H1 (cell line): ENCODE measurements around the gene TMBIM1. TPM values are rescaled to one million over a fixed set of nuclear protein-coding genes. Genes with fewer than 3 reads are reported as not detected.

Experiments
- CTCF ChIA-PET: fragments of 300-600 bp; sonication (Branson Sonifier 250); formaldehyde crosslinking; loops from one replicate; lab custom pipeline; 2021; ENCODE audit not compliant: partially characterized antibody; lab: Charles Lee
- POLR2A ChIA-PET: fragments of 300-600 bp; sonication (Branson Sonifier 250); formaldehyde crosslinking; loops from one replicate; lab custom pipeline; 2021; ENCODE audit warnings: inconsistent platforms; ENCODE audit not compliant: partially characterized antibody; lab: Charles Lee
- DNase-seq, 2 experiments: peaks; one replicate each; pipeline versions ENCODE4 v3.0.0 to v3.0.0-alpha.2; 2010 to 2022; ENCODE audit warnings: low spot score in 2 of 2, low read depth in 1 of 2, mixed read lengths in 1 of 2
- FAIRE-seq: peaks from 2 replicates; lab custom pipeline; 2011; peaks lifted over from hg19 to GRCh38; lab: Jason Lieb, UNC
- H2AFZ ChIP-seq: 2 replicates; pipeline ENCODE4 v1.8.1; 2012; ENCODE audit warnings: low read length, inconsistent platforms
- H2AK5ac ChIP-seq: 2 replicates; pipeline ENCODE4 v1.6.1; 2013; ENCODE audit warnings: low read depth, low read length
- H2BK120ac ChIP-seq: replicated peaks from 2 replicates; pipeline ENCODE3; 2013; ENCODE audit warnings: low read depth, low read length, inconsistent platforms
- H2BK12ac ChIP-seq: 2 replicates; pipeline ENCODE4 v1.6.1; 2013; ENCODE audit warnings: low read depth, low read length
- H2BK15ac ChIP-seq: 2 replicates; pipeline ENCODE4 v1.6.1; 2013; ENCODE audit warnings: low read length
- H2BK20ac ChIP-seq: 2 replicates; pipeline ENCODE4 v1.6.1; 2013; ENCODE audit warnings: low read length
- H2BK5ac ChIP-seq: 2 replicates; pipeline ENCODE4 v1.6.1; 2013; ENCODE audit warnings: low read depth, low read length
- H3K14ac ChIP-seq: 2 replicates; pipeline ENCODE4 v1.6.1; 2013; ENCODE audit warnings: inconsistent platforms; ENCODE audit not compliant: insufficient read length
- H3K18ac ChIP-seq: 2 replicates; pipeline ENCODE4 v1.6.1; 2013; ENCODE audit warnings: low read length; ENCODE audit errors: extremely low read depth
- H3K23ac ChIP-seq: 2 replicates; pipeline ENCODE4 v1.6.1; 2013; ENCODE audit warnings: inconsistent platforms; ENCODE audit not compliant: insufficient read length
- H3K23me2 ChIP-seq: 2 replicates; pipeline ENCODE4 v1.6.1; 2013; ENCODE audit warnings: low read depth, low read length
- H3K27ac ChIP-seq: 2 replicates; pipeline ENCODE4 v1.6.1; 2011; ENCODE audit warnings: low read depth, low read length, inconsistent platforms
- H3K27me3 ChIP-seq, 4 experiments: replicated peaks in 1 of 4; 1 replicate in 1 of 4; 2 replicates in 3 of 4; pipeline versions ENCODE4 v1.6.1 to v1.8.1; 2011 to 2013; ENCODE audit warnings: low read length in 3 of 4, mild to moderate bottlenecking in 3 of 4, inconsistent platforms in 2 of 4, mixed read lengths in 2 of 4, moderate library complexity in 1 of 4; ENCODE audit not compliant: control insufficient read depth in 3 of 4, insufficient read depth in 3 of 4; ENCODE audit errors: extremely low read depth in 1 of 4
- H3K36me3 ChIP-seq, 4 experiments: 2 replicates each; pipeline versions ENCODE4 v1.6.1 to v1.8.1; 2011 to 2013; ENCODE audit warnings: mild to moderate bottlenecking in 4 of 4, low read length in 3 of 4, moderate library complexity in 2 of 4, control low read depth in 1 of 4, inconsistent platforms in 1 of 4; ENCODE audit not compliant: insufficient read depth in 4 of 4, control insufficient read depth in 2 of 4
- H3K4ac ChIP-seq: replicated peaks from 2 replicates; pipeline ENCODE3; 2013; ENCODE audit warnings: low read length, low read depth, mixed read lengths, inconsistent platforms; ENCODE audit not compliant: insufficient read length
- H3K4me1 ChIP-seq, 4 experiments: replicated peaks in 1 of 4; 1 replicate in 1 of 4; 2 replicates in 3 of 4; pipeline versions ENCODE4 v1.6.1 to v1.8.1; 2011 to 2013; ENCODE audit warnings: low read length in 3 of 4, inconsistent platforms in 2 of 4, mixed read lengths in 1 of 4; ENCODE audit not compliant: insufficient read depth in 4 of 4, control insufficient read depth in 3 of 4
- H3K4me2 ChIP-seq, 2 experiments: 2 replicates each; pipeline versions ENCODE4 v1.6.1 to v1.8.1; 2011 to 2013; ENCODE audit warnings: low read depth in 2 of 2, low read length in 2 of 2, control low read depth in 1 of 2, inconsistent platforms in 1 of 2, mild to moderate bottlenecking in 1 of 2; ENCODE audit not compliant: insufficient read depth in 1 of 2
- H3K4me3 ChIP-seq, 4 experiments: fragments of 200-600, 300-600 bp in 1 of 4; sonication (generic), shearing (Covaris generic), sonication (Bioruptor Twin) in 1 of 4; 2 replicates each; pipeline versions ENCODE4 v1.5.1 to v1.8.1; 2011 to 2016; ENCODE audit warnings: low read length in 4 of 4, low read depth in 3 of 4, control low read depth in 2 of 4, inconsistent platforms in 2 of 4, mild to moderate bottlenecking in 2 of 4, mixed read lengths in 1 of 4, moderate library complexity in 1 of 4; ENCODE audit not compliant: insufficient read depth in 2 of 4; ENCODE audit errors: extremely low read depth in 1 of 4
- H3K56ac ChIP-seq: replicated peaks from 2 replicates; pipeline ENCODE3; 2013; ENCODE audit warnings: low read depth, mild to moderate bottlenecking, mixed read lengths, low read length, inconsistent platforms; ENCODE audit not compliant: insufficient read length
- H3K79me1 ChIP-seq: 2 replicates; pipeline ENCODE4 v1.6.1; 2013; ENCODE audit warnings: low read depth, low read length, control low read depth
- H3K79me2 ChIP-seq, 2 experiments: 2 replicates each; pipeline versions ENCODE4 v1.6.1 to v1.8.1; 2012 to 2013; ENCODE audit warnings: low read length in 2 of 2, mild to moderate bottlenecking in 2 of 2, inconsistent platforms in 1 of 2; ENCODE audit not compliant: insufficient read depth in 2 of 2, control insufficient read depth in 1 of 2
- H3K9ac ChIP-seq, 4 experiments: replicated peaks in 1 of 4; 1 replicate in 1 of 4; 2 replicates in 3 of 4; pipeline versions ENCODE4 v1.6.1 to v1.8.1; 2011 to 2013; ENCODE audit warnings: low read depth in 3 of 4, low read length in 3 of 4, control low read depth in 2 of 4, mild to moderate bottlenecking in 2 of 4, moderate library complexity in 2 of 4, inconsistent platforms in 1 of 4; ENCODE audit errors: extremely low read depth in 1 of 4
- H3K9me3 ChIP-seq, 2 experiments: 2 replicates each; pipeline versions ENCODE4 v1.6.1 to v1.8.1; 2012 to 2013; ENCODE audit warnings: mild to moderate bottlenecking in 2 of 2, moderate library complexity in 2 of 2, control low read depth in 1 of 2, inconsistent platforms in 1 of 2, low read depth in 1 of 2, low read length in 1 of 2, mixed read lengths in 1 of 2; ENCODE audit not compliant: insufficient read depth in 2 of 2
- H4K20me1 ChIP-seq, 2 experiments: replicated peaks in 1 of 2; 2 replicates each; pipeline versions ENCODE3 to v1.8.1; 2011 to 2013; ENCODE audit warnings: inconsistent platforms in 2 of 2, low read length in 2 of 2, mild to moderate bottlenecking in 1 of 2; ENCODE audit not compliant: insufficient read depth in 2 of 2, control insufficient read depth in 1 of 2
- H4K5ac ChIP-seq: 2 replicates; pipeline ENCODE4 v1.6.1; 2013; ENCODE audit warnings: low read length, low read depth, mixed read lengths, inconsistent platforms; ENCODE audit not compliant: insufficient read length
- H4K8ac ChIP-seq: 2 replicates; pipeline ENCODE4 v1.8.0; 2013; ENCODE audit warnings: mild to moderate bottlenecking, moderate library complexity, low read length, inconsistent platforms; ENCODE audit not compliant: insufficient read depth; ENCODE audit errors: extremely low read depth
- H4K91ac ChIP-seq: replicated peaks from 2 replicates; pipeline ENCODE3; 2013; ENCODE audit warnings: low read length, mixed read lengths, inconsistent platforms; ENCODE audit not compliant: insufficient read length
- ASH2L ChIP-seq: fragments of 200-600, 300-600 bp; sonication (generic); IDR thresholded peaks from one replicate; pipeline ENCODE4 v1.7.1; 2017; ENCODE audit warnings: low read length
- MAX ChIP-seq: IDR thresholded peaks from 2 replicates; pipeline ENCODE4 v1.6.1; 2012; ENCODE audit warnings: inconsistent platforms
- POLR2A ChIP-seq, 2 experiments: IDR thresholded peaks; 1 replicate in 1 of 2; 2 replicates in 1 of 2; pipeline ENCODE4 v1.6.1; 2011; ENCODE audit warnings: low read depth in 2 of 2, low read length in 2 of 2, mild to moderate bottlenecking in 2 of 2; ENCODE audit errors: control extremely low read depth in 1 of 2
- POU5F1 ChIP-seq: IDR thresholded peaks from 2 replicates; pipeline ENCODE4 v1.6.1; 2011; ENCODE audit warnings: low read depth, mild to moderate bottlenecking, low read length, moderate library complexity
- RBBP5 ChIP-seq: IDR thresholded peaks from 2 replicates; pipeline ENCODE4 v1.7.1; 2012; ENCODE audit warnings: low read depth, mild to moderate bottlenecking, inconsistent platforms, low read length, moderate library complexity, borderline replicate concordance
- RNF2 ChIP-seq: fragments of 200-900, 300-1000 bp; sonication (generic); IDR thresholded peaks from 2 replicates; pipeline ENCODE4 v1.7.1; 2016; ENCODE audit warnings: borderline replicate concordance, low read depth, mild to moderate bottlenecking, antibody characterized with exemption, low read length; ENCODE audit not compliant: poor library complexity, severe bottlenecking; ENCODE audit errors: missing control alignments
- WGBS, 2 experiments: shearing (Covaris generic) in 1 of 2; methylation state at CpG; one replicate each; pipeline versions ENCODE4 v1.1.6 to v1.1.7; 2013 to 2015; ENCODE audit warnings: low lambda C conversion rate in 2 of 2, mixed read lengths in 2 of 2, inconsistent platforms in 1 of 2, low coverage in 1 of 2, missing lambda C conversion rate in 1 of 2; ENCODE audit not compliant: insufficient replicate concordance in 2 of 2, insufficient coverage in 1 of 2, insufficient read length in 1 of 2; ENCODE audit errors: extremely low coverage in 1 of 2, missing lambda C conversion rate in 1 of 2; 5-methylcytosine and 5-hydroxymethylcytosine counted together
- polyA plus RNA-seq, 7 experiments: library from polyadenylated mRNA; depleted of rRNA in 3 of 7; stranded (reverse) in 5 of 7; unstranded in 2 of 7; fragments of >200 nt in 5 of 7; fragments of 200-250 nt in 2 of 7; gene quantifications; 1 replicate in 5 of 7; 2 replicates in 1 of 7; 4 replicates in 1 of 7; pipeline versions ENCODE4 v1.2.1 to v1.2.3, GENCODE V29; 2011 to 2013; ENCODE audit warnings: missing spikeins in 2 of 7, mixed read lengths in 2 of 7
- total RNA-seq: library from RNA; stranded (reverse); fragmentation: NEBNext Ultra II Directional; extraction: Animal tissue kit (Norgen Biotek cat#: 25700); gene quantifications from 2 replicates; pipeline ENCODE4 v1.2.1, GENCODE V29; 2021

The TMBIM1 gene
- total and polyA plus RNA-seq, 2 of the 8 experiments (the other 6 are each of a cell fraction or from before 2014, with no cell fraction given), result 22.1 to 36.8 TPM

DNA sequence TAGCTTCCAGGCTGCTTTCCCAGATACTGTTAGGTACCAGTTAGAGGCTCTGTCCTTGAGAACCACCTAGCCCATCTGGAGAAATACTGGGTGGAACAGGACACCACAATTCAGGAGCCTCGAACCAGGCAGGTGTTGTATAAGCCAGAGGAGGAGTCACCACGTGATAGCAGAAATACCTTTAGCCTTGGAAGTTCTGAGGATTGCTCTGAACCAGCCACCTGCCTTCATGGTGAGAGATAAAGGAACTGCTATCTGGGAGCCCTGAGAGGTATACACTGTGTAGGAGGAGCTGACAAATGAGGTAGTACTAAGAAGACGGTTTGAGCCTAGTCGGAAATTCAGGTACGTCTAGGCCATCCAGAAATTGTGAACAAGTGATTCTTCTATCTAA is 39.1 kb downstream of the TMBIM1 start:
- no peak overlapping the region for H3K14ac ChIP-seq
- H2BK120ac ChIP-seq, result no peak overlapping the region
- no peak overlapping the region for H3K4me2 ChIP-seq
- no peaks in the 10 kb centered on the region for H3K4me1 ChIP-seq
- H3K27me3 ChIP-seq, result no peaks in the 10 kb centered on the region
- no peak overlapping the region for H2BK12ac ChIP-seq
- no peak overlapping the region for H2BK5ac ChIP-seq
- H3K23ac ChIP-seq, result no peak overlapping the region
- no peak overlapping the region for H2AK5ac ChIP-seq
- no peak overlapping the region for H3K9ac ChIP-seq
- no peaks in the 10 kb centered on the region for H3K79me1 ChIP-seq
- peaks cover 34 to 76% (median 64%) of the 10 kb centered on the region in 4 experiments for H3K36me3 ChIP-seq
- H2BK15ac ChIP-seq, result no peak overlapping the region
- no peak for FAIRE-seq
- no peak overlapping the region for H2AFZ ChIP-seq
- H2BK20ac ChIP-seq, result no peak overlapping the region
- H3K4ac ChIP-seq, result no peak overlapping the region
- H3K23me2 ChIP-seq, result no peaks in the 10 kb centered on the region
- no peak overlapping the region for H4K91ac ChIP-seq
- TF ChIP-seq POLR2A (IDR thresholded peaks at IDR 0.05; ENCODE audit: control extremely low read depth in 1 of 2, low read depth in 2 of 2, low read length in 2 of 2) (no peak), MAX (no peak), RNF2 (no peak), ASH2L (no peak), POU5F1 (no peak), RBBP5 (no peak)
- no peak overlapping the region for H3K27ac ChIP-seq
- H4K20me1 ChIP-seq, result peaks cover 0 to 2% of the 10 kb centered on the region in 2 experiments
- ChIA-PET POLR2A (interaction anchor here (0.8 to 2.7 kb wide), 5 partner anchors 8 to 17 kb away, joined by 3 to 7 read pairs (median 3); partner anchors contain the start of genes AAMP, GPBAR1 and PNKD), CTCF (interaction anchor here (0.9 to 2.5 kb wide), 9 partner anchors 13 to 393 kb away, joined by 3 to 22 read pairs (median 4); no protein-coding TSS in a partner anchor)
- 85% methylated on average over 5 of the region's 5 CpGs; no CpG with 5 or more reads in 1 of the 2 experiments for WGBS, 2 experiments
- no peak overlapping the region for H3K56ac ChIP-seq
- H3K9me3 ChIP-seq, result no peaks in the 10 kb centered on the region
- no peaks in the 10 kb centered on the region for H3K79me2 ChIP-seq
- H3K18ac ChIP-seq, result no peak overlapping the region
- H4K8ac ChIP-seq, result no peak overlapping the region
- H3K4me3 ChIP-seq, result no peak overlapping the region
- H4K5ac ChIP-seq, result no peak overlapping the region
- DNase-seq, result no peak
